ENCODE results near the gene GUCA2B.
A peak's percentile ranks its signal among the peaks of the same experiment; 100 is the strongest.

GUCA2B gene

DNA sequence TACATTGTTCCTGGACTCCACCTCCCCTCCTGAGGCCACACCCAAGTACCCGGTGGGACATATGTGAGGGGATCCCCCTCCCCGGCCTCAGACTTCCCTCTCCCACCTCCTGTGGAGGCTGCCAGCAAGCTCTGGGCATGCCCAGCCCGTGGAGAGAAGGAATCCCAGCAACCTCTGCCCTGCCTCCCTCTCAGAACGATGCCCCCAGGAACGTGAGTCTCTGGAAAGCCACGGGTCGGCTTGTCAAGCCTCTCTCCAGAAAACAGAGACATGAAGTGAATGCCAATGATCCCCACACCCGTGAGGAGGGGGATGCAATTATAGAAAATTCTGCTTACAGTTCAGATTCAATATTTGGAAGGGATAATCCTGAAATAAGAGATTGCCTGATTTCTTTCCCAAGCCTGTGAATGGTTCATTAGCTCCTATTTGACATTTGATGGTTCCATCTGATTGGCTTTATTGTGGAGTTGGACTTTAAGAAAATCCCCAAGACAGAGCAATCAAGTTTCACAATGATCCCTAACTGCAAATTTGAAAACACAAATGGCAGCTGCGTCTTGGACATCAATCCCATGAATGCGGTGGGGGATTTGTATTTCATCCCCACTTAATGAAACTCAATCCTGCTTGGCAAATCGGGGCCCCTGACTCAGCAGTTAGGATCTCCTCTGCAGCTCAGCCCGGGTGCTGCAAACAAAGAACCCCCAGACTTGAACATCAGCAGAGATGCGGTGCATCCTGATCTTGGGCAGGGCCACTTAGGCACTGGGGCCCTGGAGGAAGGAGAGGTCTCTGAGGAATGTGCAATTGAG, 9.1 kb upstream of the GUCA2B start:
- no peak for DNase-seq (ENCODE audit: low read depth)

DNA sequence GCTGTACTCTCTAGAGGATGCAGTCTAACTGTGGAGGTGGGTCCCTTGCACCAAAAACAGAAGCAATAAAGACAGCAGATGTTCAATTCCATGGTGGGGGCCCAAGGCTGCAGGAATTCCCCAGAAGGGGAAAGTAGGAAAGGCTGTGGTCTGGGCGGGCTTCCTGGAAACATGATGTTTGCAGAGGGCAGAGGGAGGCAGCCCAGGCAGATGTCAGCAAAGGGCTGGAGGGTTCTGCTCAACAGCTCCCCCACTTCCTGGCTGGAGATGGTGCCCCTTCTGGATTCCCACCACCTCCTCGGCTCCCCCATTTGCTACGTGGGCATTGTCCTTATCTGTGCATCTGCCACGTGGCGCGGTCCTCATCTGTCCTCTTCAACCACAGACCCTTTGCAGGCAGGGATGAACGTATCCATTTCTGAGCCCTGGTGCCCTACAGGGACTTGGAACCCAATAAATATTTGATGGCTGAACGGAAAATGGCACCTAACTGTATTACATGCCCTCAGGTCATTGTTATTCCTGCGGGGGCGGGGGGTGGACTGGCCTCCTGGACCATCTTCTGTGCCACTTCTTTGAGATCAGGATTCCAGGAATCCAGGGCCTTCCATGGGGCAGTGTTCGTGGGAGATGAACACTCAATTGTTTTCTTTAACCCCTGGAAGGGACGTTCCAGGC, 8.4 kb upstream of the GUCA2B start:
- no peak for DNase-seq (ENCODE audit: low read depth)

DNA sequence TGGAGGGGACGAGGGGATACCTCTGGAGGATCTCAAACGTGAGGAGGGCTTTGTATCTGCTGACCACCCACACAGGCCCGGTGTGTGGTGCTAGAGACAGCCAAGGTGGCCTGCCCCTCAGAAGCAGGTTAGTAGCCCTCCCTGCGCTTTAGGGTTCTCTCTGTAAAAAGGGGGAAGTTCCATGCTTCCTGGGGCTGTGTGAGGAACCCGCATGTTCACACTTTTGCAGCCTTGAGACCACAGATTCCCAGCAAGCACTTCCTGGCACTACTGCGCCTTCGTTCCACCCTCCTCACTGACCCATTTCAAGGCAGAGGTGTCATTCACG, 7.9 kb upstream of the GUCA2B start:
- DNase-seq (ENCODE audit: low read depth): no peak

DNA sequence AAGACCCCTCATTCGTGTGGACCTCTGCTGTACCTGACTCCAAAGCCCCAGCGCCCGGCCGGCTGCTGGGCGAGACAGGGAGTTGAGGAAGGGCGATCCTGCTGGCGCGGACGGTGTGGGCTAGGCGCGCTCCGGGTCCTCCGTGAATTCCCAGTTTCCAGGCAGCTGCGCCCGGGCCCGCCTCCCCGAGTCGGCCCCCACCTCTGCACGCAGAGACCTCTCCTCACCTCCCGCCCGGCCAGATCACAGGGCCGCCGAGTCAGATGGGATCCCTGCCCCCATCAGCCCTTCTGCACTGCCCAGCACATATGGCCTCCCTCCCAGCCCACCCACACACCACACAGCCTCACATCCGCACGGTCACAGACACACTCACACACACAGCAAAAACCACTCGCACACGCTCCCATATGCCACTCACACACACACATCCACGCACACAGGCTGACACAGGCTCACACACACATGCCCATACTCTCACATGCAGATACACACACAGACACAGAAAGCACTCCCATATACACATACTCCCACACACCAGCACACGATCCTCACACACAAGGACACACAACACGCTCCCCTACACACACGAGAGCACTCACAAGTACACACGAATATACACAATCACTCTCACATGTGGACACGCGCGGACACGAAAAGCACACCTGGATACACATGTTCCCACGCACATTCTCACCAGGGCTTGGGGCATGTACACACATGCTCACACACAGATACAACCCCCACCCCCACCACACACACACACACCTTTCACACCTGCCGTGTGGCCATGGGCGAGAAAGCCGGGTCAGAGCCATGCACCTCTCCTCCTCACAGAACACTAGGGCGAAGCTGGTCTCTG, 7.2 kb upstream of the GUCA2B start:
- DNase-seq (ENCODE audit: low read depth): no peak

DNA sequence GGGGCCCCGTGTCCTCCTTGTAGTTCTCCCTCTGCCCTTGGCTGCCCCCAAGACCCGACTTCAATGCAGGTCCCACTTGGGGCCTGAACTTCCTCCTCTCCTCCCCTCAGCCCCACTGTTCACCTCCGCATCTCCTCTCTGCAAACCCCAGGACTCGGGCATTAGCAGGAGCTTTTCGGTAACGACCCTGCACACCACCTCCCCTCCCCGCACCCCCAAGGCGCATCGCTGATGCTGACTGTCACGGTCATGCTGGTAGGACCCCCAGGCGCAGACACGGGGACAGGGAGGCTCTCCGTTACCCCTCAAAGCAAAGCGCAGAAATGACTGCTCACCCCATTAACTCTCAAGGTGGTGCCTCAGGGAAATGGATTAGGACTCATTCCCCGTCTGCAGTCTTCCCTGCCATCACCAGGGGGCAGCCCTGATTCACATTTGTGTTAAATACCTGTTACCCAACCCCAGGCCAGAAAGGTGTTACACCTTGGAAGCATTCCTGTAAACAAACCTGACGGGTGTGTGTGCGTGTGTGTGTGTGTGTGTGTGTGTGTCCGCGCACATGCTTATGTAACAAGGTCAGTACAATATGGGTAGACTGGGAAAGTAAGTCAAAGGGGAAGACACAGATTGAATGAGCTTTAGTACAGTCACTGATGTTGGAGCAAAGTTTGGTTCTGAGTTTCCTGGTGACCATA, 6.4 kb upstream of the GUCA2B start:
- peak; percentile 12 for DNase-seq (ENCODE audit: low read depth)

DNA sequence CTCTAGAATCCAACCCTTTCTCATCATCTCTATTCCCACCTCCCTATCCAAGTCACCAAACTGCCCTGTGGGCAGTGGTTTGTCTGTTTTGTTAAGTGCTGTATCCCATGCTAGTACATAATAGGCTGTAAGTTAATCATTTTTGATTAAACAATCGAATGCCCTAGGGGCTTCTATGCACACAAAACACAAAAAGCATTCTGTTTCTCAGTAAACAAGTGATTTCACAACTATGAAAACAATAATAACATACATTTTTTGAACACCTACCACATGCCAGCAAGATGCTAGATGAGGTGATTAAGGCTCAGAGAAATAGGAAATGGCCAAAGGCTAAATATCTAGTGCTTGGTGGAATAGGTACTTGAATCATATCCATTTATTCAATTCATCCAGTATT, 5.0 kb upstream of the GUCA2B start:
- DNase-seq (ENCODE audit: low read depth): no peak

DNA sequence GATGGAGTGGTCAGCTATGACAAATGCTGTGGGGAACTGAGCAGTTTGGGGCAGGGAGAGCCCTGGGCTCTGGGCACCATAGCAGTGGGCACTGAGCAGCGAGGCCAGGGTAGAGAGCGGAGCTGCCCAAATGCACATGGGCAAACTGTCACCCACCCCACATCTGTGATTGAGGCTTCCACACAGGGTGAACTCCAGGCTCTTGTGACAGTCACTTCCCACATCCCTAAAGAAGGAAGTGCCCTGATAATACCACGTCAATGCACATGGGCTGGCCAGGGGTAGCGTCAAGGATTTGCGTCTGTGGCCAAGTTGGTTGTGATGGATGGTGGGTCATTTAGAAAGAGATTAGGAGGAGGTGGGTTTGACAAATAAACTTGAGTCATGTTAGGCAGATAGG, 2.6 kb upstream of the GUCA2B start:
- DNase-seq (ENCODE audit: low read depth): no peak

DNA sequence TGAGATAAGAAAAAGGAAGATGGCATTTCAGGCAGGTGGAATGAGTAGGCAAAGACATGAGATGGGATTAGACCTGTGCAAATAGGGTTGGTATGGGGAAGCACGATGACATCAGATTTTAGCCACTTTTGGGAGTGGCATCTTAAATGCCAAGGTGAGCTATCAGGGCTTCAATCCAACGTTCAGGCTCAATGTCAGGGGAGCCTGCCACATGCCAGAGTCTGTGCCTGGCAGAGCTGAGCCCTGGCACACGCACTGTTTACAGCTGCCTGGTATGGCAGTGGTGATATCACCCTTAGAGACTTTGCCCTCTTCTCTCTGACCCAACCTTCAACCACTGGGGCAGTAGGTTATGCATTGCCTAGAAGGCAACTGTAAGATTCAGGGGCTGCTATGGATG, 1.1 kb upstream of the GUCA2B start:
- no peak for DNase-seq (ENCODE audit: low read depth)

DNA sequence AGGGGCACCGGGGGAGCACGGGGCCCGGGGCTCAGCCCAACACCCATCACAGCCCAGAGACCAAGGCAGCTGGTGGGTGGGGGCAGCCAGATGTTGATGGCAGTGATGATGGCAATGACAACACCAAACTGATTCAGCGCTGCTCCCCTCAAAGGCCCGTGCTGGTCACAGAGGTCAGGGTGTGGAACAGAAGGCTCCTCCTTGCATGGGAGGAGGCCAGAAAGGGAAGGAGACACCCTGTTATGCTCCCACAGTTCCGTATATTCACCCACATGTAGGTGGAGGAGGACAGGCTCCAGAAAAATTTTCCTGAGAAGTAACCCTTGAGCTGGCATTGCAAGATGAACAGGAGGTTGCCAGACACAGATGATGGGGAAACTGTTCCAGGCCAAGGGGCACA, 414 bp downstream of the GUCA2B start:
- no peak for DNase-seq (ENCODE audit: low read depth)

DNA sequence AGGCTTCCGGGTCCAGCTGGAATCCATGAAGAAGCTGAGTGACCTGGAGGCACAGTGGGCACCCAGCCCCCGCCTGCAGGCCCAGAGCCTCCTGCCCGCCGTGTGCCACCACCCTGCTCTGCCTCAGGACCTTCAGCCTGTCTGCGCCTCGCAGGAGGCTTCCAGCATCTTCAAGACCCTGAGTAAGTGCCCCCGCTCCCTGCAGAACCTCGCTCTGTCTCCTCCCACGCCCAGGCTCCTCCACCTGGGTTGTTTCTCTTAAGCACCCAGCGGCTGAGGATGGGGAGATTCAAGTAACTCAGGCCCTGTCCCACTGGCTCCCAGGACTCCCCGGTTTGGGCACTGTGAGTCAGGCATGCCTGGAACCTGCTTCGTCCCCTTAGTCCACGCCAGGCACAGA, 1.5 kb downstream of the GUCA2B start:
- DNase-seq (ENCODE audit: low read depth): no peak

DNA sequence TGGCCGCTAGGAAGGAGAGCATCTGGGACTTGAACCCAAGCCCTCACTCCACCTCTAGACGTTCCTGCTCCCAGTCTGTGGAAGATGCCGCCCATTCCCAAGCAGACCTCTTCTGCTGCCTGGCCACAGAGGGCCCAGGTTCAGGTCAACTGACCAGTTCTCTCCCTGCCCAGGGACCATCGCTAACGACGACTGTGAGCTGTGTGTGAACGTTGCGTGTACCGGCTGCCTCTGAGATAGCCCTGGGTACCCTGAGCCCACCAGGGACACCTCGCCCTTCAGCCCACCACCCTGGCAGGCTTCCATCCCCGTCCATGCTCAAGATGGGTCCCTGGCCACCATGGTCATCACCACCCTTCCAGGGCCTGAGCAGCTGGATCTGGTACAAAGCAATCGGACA, 2.2 kb downstream of the GUCA2B start:
- DNase-seq (ENCODE audit: low read depth): no peak

DNA sequence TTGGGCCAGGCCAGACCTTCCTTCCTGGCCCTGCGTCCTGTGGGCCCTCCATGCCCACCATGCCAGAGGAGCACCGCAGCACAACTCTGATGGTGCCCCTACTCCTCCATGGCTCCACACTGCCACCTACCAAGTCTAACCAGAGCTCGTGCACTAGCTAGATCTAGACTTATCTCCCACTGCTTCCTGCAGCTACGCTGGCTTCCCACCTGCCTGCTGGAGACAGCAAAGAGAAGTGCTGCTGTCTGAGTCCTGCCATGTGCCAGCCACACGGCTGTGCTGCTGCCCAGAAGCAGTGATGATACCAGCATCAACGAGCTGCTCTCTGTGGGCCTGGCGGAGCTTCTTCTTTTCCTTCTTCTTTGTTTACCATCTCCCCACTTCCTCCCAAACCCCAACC, 4.5 kb downstream of the GUCA2B start:
- DNase-seq (ENCODE audit: low read depth): no peak

DNA sequence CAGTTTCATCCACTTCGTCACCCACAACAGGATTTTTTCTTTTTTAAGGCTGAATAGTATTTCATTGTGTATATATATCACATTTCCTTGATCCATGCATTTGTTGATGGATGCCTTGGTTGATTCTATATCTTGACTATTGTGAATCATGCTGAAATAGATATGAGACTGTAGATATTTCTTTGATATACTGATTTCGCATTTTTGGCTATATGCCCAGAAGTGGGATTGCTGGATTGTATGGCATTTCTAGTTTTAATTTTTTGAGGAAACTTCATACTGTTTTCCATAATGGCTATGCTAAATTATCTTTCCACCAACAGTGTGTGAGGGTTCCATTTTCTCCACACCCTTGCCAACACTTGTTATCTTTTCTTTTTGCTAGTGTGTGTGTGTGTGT, 5.0 kb downstream of the GUCA2B start:
- no peak for DNase-seq (ENCODE audit: low read depth)

DNA sequence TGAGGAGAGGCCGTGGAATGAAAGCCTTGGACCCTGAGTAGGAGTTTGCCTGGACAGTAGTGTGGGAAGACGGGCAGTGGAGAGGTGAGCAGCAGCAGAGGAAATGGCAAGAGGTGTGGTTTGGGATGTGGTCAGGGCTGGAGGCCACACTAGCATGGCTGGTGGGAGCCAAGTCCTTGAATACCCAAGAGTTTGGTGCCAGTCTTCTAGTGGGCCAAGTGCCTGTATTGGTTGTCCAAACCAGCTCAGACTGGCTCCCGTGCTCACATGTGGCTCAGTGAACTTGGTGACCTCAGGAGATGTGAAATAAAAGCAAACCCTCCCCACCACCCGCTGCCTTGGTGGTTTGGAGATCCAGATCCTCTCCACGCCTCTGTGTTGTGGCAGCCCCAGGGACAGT, 9.0 kb downstream of the GUCA2B start:
- DNase-seq (ENCODE audit: low read depth): no peak

DNA sequence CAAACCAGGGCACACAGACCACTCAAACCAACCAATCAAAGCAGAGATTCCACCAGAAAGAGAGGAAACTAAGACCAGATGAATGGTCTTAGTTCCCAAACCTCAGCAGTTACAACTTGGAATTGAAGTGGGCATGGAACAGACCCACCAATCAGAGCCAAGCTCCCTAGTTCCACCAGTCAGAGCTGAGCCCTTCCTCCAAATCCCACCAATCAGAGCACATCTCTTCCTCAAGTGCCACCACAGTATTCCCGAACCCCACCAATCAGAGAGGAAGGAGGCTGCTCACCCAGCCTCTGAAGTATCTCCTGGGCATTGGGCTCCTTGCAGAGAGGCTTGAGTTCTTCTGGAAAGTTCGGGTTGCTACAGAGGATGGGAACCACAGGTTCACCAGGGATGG, 9.9 kb downstream of the GUCA2B start:
- DNase-seq (ENCODE audit: low read depth): no peak

DNA sequence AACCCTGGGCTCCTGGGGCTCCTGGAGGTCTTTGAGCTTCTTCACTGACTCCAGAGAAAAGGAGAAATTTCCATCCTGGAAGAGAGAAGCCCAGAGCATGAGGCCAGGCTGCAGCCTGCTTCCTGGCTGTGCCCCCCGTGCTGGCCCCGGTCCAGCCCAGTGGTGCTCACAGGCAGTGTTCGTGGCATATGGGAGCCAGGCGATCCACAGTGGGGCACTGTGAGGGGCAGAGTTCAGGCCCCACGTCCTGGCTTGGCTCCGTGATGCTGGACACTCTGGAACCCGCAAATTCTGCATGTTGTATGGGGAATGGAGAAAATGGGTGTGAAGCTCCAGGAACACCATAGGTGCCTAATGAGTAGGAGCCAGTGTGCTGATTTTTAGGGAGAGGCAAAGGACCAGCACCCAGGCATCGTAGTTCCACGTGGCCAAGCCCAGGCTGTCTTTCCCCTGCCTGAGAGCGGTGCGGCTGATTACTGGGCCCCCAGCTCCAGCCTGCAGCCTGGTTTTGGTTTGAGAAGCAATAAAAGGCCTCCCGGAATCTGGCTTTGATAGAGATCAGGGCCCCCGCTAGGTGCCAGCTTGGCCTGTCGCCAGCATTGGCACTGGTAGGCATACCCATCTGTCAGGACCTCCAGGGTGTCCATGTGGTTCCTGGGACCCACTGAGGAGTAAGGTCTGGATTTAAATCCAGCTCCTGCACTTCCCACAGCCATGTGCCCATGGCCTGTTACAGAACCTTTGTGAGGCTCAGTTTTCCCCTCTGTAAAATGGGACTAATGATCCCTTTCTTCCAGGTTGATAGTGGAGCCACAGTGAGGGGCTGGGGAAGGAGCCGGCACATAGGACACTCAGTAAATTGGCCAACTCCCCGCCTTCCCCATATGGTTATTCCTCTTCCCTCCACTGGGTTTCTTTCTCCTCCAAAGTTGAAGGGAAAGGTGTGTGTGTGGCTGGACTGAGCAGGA, 10.6 kb downstream of the GUCA2B start:
- DNase-seq (ENCODE audit: low read depth): no peak

DNA sequence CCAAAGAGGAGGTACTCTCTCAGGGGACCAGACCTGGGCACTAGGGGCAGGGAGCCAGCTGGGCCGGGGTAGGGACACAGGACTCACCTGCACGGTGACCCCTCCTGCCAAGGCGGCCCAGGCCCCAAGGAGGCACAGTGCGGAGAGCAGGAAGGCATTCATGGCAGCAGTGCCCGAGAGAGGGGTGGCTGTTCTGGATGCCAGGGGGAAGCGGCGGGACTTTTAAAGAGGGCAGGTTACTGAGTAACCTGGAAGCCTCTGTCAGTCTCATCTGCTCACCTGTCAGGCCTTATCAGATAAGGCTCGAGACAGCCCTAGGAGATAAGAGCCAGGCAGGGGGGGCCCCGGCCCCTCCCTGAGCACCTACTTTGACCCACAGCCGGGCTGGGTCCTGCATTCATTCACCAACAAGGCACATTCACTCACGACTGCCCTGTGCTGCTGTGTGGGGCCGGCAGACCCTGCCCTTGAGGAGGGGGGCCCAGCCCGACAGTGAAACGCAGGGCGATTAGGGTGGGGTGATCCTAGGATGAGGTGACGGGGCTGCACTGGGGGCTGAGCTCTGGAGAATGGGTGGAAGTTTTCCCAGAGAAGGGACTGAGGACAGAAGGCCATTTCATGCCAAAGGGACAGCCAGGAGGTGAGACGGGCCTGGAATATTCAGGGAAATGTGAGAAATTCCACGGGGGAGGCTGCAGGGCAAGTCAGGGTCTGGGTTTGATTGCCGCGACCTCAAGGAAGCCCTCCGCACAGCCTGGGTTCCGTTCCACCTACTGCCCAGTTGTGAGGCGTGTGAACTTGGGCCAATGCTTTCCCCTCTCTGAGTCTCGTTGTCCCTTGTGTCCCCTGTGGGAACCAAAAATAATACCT, 11.6 kb downstream of the GUCA2B start, which contains the start of gene GUCA2A:
TSS of gene GUCA2A (minus strand) at position 195 of the 870 bp plus-strand sequence. CDS start at position 162, 33 bp downstream.
- no peak for DNase-seq (ENCODE audit: low read depth)

DNA sequence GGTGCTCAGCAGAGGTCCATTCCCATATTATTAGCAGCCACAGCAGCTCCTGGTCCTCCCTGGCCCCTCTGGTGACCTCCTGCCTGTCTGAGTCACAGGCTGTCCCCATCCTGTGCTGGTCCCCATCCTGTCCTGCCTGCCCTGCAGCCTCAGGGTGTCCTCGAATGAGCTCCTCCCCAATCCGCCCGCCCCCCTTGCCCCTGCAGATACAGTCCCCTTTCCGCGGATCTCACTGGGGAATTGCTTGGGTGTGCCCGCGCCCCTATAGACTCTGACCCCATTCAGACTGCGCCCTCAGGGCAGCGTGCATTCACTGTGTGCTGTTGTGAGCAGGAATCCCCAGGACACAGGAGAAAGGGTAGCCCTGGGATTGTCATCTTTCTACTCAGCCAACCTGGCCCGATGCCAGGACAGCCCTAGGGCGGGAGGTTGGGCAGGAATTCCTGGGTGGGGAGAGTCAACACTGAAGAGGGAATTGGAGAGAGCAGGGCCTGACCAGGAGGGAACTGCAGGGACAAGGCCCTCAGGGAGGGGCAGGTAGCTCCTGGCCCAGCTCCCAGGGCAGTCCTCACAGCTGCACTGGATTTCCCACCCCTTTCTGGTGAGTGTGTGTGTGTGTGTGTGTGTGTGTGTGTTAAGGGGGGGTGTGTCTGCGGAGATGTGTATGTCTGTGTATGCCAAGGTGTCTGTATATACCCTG, 12.5 kb downstream of the GUCA2B start:
- DNase-seq (ENCODE audit: low read depth): no peak

DNA sequence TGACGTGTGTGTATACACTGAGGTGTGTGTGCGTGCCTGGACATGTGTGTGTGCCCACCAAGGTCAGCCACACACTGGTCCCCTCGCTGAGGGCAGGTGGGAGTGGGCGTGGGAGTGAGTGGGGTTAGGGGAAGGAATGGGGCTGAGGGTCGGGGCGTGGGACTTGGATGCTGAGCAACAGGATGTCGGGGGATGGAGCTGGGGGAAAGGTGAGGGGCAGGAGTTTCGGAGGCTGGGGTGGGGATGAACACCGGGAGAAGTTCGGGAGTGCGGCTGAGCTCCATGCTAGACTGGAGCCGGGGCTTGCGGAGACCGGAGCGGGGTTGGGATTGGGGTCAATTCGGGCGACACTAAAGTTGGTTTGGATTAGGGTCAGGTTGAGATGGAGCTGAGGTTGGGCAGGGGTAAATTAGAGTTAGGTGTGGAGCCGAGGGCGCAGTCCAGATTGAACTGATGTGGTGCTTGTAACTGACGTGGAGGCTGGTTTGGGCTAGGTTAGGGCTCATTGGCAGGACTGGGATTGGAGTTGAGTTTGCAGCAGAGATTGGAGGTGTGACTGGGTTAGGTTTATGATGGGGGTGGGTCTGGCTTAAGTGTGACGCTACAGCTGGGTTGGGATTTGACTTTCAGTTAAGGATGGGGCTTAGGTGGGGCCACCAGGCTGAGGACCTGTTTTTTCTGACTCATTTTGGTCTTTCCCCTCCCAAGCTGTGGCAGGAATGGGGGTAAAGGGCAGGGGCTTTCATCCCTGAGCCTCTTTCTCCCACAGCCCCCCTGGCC, 14.6 kb downstream of the GUCA2B start:
- no peak for DNase-seq (ENCODE audit: low read depth)

Data from GM04504 (cell line).